Neutrophil (primary cell): Measurements from ENCODE around the gene GDPD4.
A peak's percentile ranks its signal among the peaks of the same experiment; 100 is the strongest.

ENCODE experiments used
- H3K27ac ChIP-seq: fragments of 200-600 bp; sonication (generic); 2 replicates; pipeline ENCODE4 v1.5.1; 2016; ENCODE audit warnings: mild to moderate bottlenecking, moderate library complexity
- H3K27me3 ChIP-seq: fragments of 200-600 bp; sonication (generic); 2 replicates; pipeline ENCODE4 v1.6.0; 2016; ENCODE audit warnings: mild to moderate bottlenecking
- H3K36me3 ChIP-seq: fragments of 200-600 bp; sonication (generic); 2 replicates; pipeline ENCODE4 v1.5.1; 2017
- H3K4me1 ChIP-seq, 2 experiments: fragments of 200-600 bp in 1 of 2; sonication (generic) in 1 of 2; 1 replicate in 1 of 2; 2 replicates in 1 of 2; pipeline versions ENCODE4 v1.5.1 to v1.6.1; 2013 to 2016; ENCODE audit warnings: low read depth in 1 of 2, low read length in 1 of 2, mild to moderate bottlenecking in 1 of 2, moderate library complexity in 1 of 2; ENCODE audit not compliant: control insufficient read depth in 1 of 2, insufficient read depth in 1 of 2
- H3K4me3 ChIP-seq, 2 experiments: fragments of 200-600 bp in 1 of 2; sonication (generic) in 1 of 2; 1 replicate in 1 of 2; 2 replicates in 1 of 2; pipeline ENCODE4 v1.5.1; 2013 to 2016; ENCODE audit warnings: low read depth in 1 of 2, low read length in 1 of 2, mild to moderate bottlenecking in 1 of 2, moderate library complexity in 1 of 2
- H3K9me3 ChIP-seq: fragments of 200-600 bp; sonication (generic); 2 replicates; pipeline ENCODE4 v1.5.1; 2016
- TF ChIP-seq, protein P1 (sequence below): fragments of 200-600 bp; sonication (generic); IDR thresholded peaks from 2 replicates; pipeline ENCODE4 v1.5.1; 2016; ENCODE audit warnings: antibody characterized with exemption

The GDPD4 gene

DNA sequence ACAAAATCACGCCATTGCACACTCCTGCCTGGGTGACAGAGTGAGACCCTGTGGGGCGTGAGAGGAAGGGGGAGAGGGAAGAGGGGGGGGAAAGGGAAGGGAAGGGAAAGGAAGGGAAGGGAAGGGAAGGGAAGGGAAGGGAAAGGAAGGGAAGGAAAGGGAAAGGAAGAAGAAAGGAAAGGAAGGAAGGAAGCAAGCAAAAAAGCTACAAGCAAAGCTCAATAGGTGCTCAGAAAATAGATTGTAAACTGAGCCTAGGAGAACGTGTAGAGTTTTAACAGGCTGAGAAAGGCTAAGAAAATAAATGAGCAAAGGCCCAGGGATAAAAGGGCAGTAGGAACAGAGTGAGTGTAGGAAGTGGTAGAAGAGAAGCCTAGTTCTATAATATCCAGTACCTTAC, 30.8 kb upstream of the GDPD4 start:
- H3K27me3 ChIP-seq = no peaks in the 10 kb centered on the region
- TF ChIP-seq, protein P1, sequence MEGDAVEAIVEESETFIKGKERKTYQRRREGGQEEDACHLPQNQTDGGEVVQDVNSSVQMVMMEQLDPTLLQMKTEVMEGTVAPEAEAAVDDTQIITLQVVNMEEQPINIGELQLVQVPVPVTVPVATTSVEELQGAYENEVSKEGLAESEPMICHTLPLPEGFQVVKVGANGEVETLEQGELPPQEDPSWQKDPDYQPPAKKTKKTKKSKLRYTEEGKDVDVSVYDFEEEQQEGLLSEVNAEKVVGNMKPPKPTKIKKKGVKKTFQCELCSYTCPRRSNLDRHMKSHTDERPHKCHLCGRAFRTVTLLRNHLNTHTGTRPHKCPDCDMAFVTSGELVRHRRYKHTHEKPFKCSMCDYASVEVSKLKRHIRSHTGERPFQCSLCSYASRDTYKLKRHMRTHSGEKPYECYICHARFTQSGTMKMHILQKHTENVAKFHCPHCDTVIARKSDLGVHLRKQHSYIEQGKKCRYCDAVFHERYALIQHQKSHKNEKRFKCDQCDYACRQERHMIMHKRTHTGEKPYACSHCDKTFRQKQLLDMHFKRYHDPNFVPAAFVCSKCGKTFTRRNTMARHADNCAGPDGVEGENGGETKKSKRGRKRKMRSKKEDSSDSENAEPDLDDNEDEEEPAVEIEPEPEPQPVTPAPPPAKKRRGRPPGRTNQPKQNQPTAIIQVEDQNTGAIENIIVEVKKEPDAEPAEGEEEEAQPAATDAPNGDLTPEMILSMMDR = no peak
- no peaks in the 10 kb centered on the region for H3K9me3 ChIP-seq
- no peak overlapping the region for H3K4me3 ChIP-seq
- H3K4me1 ChIP-seq = peaks cover 0 to 8% of the 10 kb centered on the region in 2 experiments
- peak overlapping the region; percentile 46 for H3K27ac ChIP-seq
- peaks cover 64% of the 10 kb centered on the region for H3K36me3 ChIP-seq

DNA sequence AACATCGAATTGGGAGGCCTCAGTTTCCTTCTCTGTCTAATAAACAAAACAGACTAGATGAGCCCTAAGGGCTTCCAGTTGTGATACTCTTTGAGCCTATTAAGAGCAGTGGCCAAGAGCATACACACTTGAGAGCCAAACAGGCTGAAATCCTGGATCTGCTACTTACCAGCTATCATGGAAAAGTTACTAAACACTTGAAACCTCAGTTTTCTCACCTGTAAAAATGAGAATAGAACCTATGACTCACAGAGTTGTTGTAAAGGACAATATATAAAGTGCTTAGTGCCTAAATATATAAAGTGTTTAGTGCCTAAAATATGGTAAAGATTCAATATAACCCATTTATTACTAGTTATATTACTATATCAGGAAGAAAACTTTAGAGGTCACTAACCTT, 23.7 kb upstream of the GDPD4 start:
- H3K27me3 ChIP-seq = no peaks in the 10 kb centered on the region
- TF ChIP-seq, protein P1 = no peak
- no peak overlapping the region for H3K27ac ChIP-seq
- H3K9me3 ChIP-seq = no peaks in the 10 kb centered on the region
- H3K4me1 ChIP-seq = no peaks in the 10 kb centered on the region
- H3K4me3 ChIP-seq = no peak overlapping the region
- H3K36me3 ChIP-seq = peaks cover 65% of the 10 kb centered on the region

DNA sequence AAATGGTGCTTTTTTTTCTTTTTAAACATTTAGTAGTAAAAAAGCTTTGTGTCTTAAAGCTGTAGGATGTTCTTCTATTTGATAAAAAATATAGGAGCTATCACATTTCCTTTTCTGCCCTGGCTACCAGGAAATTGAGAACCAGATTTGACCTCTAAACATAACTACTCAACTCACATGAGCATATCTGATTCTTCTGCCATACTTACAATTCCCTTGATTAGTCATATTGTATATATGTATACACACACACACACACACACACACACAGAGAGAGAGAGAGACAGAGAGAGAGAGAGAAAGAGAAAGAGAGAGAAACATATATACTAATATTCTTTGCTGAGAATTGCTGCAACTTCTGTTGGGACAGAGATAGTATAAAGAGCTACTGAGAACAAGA, 23.0 kb upstream of the GDPD4 start:
- no peak overlapping the region for H3K27ac ChIP-seq
- H3K4me3 ChIP-seq = no peak overlapping the region
- TF ChIP-seq, protein P1 = no peak
- no peaks in the 10 kb centered on the region for H3K27me3 ChIP-seq
- H3K36me3 ChIP-seq = peaks cover 65% of the 10 kb centered on the region
- no peaks in the 10 kb centered on the region for H3K9me3 ChIP-seq
- no peaks in the 10 kb centered on the region for H3K4me1 ChIP-seq

DNA sequence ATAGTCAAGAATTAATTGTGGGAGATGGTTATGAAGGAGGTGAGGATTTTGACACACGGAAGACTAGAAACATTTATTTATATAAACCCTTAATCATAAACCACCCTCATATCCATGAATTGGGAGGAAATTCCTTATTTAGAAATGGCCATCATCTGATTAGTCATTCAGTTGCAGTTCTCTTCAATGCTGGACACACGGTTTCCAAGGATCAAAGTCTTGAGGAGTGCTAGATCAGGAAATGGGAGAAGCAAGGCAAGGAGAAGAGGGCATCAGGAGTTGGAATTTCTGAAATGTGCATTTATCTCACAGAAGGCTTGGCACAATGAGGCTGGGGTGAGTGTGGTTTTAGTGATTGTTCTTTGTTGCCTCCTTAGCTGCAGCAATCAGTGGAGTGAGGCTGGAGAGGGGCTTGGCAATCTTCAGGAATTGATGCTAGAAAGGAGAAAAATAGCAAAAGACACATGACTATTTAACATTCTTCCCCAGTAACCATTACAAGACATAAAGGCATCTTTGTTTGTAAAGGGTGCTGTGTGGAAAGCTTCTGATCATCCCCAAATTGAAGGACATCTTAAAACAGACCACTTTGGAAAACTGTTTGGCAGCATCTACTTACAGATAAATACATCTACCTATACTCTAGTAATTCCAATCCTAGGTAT, 21.6 kb upstream of the GDPD4 start:
- Histone ChIP-seq H3K4me1 (no peaks in the 10 kb centered on the region), H3K27ac (peak overlapping the region; percentile 25), H3K27me3 (no peaks in the 10 kb centered on the region), H3K4me3 (no peak overlapping the region), H3K36me3 (peaks cover 65% of the 10 kb centered on the region), H3K9me3 (no peaks in the 10 kb centered on the region)
- TF ChIP-seq, protein P1 = no peak

DNA sequence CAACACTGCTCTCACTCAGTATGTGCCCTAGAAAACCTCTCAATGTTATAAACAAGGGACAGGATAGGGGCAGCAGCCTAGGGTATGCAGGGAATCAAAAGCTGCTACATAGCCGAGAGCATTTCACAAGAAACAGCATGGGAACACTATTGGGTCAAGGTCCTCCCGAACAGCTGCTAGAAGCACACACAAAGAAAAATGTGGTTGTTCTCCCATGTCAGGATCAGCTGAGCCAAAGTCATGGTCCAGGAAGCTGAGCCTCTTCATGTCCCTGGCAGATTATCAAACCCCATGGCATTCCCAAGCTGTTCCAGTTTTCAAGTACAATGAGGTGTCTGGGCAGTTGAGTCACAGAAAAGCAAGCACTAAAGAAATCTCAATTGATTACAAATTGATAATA, 21.0 kb upstream of the GDPD4 start:
- TF ChIP-seq, protein P1 = no peak
- H3K27ac ChIP-seq = peak overlapping the region; percentile 18

More for the DNA sequence above, 21.0 kb upstream of the GDPD4 start:
- H3K4me3 ChIP-seq = no peak overlapping the region
- no peaks in the 10 kb centered on the region for H3K9me3 ChIP-seq
- no peaks in the 10 kb centered on the region for H3K27me3 ChIP-seq
- H3K36me3 ChIP-seq = peaks cover 65% of the 10 kb centered on the region
- no peaks in the 10 kb centered on the region for H3K4me1 ChIP-seq
